ENCODE measurements around the gene ZNF688. TPM values are rescaled to one million over a fixed set of nuclear protein-coding genes. Genes with fewer than 3 reads are reported as not detected.
A peak's percentile ranks its signal among the peaks of the same experiment; 100 is the strongest.
"Not testable (repeated sequence)": the region's sequence is repeated elsewhere in the genome, so short reads cannot be mapped to it uniquely, and the experiment has no call there.

Gene ZNF688
- polyA plus RNA-seq, 3 donors = 14.2 to 19.7 (median 17.7) TPM

- DNase-seq = no peak
These were observed 12.6 kb downstream of the ZNF688 start for GRCh38 chr16:30558789-30559377.

- peak; percentile 98 for DNase-seq
These were observed 13.3 kb downstream of the ZNF688 start, which contains the start of gene ZNF764 for GRCh38 chr16:30557957-30558788. ZNF764 (minus strand) TSS chr16:30558374; CDS start chr16:30558182, 192 bp downstream.

DNA sequence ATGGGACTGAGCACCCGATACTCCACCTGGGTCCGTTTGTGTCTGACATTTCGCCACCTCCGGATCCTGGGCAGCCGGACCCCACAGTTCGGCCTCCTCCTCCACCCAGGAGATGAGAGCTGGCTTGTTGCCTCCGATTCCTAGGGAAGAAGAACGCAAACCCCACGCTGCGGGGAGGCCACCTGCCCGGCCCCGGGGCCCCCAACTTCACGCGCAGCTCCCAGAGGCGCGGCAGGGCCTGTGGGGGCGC is 13.9 kb downstream of the ZNF688 start:
- DNase-seq = no peak

DNA sequence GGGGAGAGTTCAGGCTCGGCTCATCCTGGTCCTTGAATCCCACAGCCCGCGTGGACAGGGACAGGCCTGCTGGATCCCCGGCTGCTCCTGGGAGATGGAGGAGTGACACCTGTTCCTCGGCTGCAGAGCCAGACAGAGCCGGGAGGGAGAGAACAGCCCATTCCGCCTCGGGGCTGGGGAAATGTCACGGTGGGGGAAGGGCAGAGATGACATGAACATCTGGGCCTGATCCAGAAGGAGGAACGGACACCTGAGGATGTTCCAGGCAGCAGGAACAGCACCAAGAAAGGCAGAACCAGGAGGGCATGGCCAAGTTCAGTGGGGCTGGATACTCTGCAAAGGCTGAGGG is 15.4 kb downstream of the ZNF688 start:
- DNase-seq = no peak

DNA sequence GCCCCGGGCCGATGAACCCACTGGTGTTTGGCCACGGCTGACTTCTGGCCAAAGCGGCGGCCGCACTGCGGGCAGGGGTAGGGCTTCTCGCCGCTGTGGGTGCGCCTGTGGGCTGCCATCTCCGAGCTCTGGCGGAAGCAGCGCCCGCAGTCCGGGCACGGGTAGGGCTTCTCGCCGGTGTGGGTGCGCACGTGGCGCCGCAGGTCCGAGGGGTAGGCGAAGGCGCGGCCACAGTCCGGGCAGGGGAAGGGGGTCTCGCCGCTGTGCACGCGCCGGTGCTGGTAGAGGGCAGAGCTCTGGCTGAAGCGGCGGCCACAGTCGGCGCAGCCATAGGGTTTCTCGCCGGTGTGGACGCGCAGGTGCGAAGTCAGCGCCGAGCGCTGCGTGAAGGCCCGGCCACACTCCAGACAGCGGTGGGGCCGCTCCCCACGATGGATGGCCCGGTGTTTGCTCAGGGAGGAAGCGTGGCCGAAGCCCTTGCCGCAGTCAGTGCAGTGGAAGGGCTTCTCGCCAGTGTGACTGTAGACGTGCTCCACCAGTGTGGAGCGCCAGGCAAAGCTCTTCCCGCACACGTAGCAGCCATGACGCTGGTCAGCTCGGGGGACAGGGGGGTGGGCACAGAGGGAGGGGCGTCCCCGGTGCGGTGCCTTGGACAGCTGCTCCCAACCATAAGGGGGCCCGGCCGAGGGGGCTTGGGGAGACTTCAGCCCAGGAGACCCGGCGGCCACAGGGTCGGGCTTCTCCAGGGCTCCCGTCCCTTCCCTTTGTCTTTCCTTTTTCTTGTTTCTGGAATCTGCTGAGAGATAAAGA is 16.0 kb downstream of the ZNF688 start:
- no peak for DNase-seq

- no peak for DNase-seq
These were observed 16.8 kb downstream of the ZNF688 start for GRCh38 chr16:30554557-30555314.

DNA sequence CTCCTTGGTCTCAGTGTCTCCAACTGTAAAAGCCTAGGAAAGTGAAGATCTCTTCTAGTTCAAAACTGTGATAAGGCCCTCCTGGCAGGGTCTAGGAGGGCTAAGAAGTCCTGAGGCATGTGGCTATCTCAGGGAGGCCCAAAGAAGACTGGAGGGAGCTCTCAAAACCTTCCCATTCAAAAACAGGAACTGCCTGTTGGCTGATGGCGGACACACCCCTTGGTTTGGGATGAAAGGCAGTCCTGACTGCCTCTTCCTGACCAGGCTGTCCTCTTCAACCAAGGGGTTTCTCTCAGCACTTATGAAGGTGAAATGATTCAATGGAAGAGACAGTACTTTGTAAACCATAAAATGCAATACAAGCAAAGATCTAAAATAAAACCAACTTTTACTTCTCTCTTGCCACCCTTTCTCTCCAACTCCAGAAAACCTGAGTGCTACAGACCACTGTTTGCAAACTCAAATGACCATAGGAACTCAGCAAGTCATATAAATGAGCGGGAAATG is 18.1 kb downstream of the ZNF688 start:
- DNase-seq = no peak

GRCh38 chr16:30552956-30553355 is 18.6 kb downstream of the ZNF688 start:
- no peak for DNase-seq

- DNase-seq = no peak
These were observed 19.7 kb downstream of the ZNF688 start for GRCh38 chr16:30551781-30552180.

DNA sequence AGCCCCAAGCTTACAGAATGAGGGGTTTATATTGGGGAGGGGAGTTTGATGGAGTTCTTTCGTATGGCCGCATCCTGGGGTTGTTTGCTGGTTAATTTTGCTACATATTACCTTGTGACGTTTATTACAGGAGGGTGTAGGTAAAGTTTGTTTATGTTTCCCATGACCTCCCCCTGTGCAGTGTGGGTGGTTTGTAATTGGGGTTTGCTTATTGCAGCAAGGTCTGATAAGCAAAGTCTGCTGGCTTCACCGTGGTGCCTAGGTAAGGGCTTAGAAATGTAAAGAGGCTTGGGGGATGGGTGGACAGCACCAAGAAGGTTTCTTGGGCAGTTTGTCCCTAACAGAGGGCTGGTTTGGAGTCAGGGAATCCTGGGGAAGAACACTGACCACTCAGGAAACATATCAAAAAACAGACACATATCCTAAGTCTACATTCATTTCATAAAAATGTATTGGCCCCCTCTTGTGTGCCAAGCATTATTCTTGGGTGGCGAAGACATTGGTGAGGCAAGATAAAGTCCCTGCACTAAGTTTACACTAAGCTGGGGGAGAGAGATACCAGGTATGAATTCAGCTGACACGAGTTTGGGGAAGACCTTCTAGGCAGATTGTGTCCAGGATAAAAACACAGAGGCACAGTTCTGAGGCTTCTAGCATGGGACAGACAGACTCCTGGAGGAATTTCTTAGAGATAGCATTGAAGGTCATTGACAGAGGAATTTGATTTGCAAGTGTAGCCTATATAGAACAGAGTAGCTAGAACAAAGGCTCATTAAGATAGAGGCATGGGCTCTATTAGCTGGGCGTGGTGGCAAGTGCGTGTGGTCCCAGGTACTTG is 22.9 kb downstream of the ZNF688 start:
- no peak for DNase-seq

- DNase-seq = no peak
These were observed 25.4 kb downstream of the ZNF688 start for GRCh38 chr16:30546115-30546514.

- no peak for DNase-seq
These were observed 28.4 kb downstream of the ZNF688 start for GRCh38 chr16:30543067-30543466.

DNA sequence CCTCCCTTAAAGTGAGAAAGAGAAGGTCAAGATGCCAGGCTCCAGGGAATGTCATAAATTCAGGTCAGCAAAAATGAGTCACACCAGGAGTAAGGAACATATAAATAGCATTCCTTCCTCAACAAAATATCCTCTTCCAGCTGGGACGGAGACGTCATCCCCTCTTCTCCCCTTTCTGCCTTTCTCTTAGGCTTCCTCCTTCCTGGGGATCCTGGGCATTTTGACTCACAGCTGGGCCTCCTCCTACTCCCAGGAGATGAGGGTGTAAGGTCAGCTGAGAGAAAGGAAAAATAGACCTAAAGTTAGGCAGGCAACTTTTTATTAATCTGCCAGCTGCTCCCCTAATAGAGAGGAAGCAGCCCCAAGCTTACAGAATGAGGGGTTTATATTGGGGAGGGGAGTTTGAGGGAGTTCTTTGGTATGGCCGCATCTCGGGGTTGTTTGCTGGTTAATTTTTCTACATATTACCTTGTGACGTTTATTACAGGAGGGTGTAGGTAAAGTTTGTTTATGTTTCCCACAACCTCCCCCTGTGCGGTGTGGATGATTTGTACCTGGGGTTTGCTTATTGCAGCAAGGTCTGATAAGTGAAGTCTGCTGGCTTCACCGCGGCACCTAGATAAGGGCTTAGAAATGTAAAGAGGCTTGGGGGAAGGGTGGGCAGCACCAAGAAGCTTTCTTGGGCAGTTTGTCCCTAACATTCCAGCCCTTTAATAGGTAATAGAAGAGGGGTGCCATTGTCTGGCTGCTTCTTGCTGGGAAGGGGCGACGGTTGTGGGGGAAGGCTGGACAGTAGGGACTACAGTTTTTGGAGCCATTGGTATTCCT is 29.8 kb downstream of the ZNF688 start:
- no peak for DNase-seq

DNA sequence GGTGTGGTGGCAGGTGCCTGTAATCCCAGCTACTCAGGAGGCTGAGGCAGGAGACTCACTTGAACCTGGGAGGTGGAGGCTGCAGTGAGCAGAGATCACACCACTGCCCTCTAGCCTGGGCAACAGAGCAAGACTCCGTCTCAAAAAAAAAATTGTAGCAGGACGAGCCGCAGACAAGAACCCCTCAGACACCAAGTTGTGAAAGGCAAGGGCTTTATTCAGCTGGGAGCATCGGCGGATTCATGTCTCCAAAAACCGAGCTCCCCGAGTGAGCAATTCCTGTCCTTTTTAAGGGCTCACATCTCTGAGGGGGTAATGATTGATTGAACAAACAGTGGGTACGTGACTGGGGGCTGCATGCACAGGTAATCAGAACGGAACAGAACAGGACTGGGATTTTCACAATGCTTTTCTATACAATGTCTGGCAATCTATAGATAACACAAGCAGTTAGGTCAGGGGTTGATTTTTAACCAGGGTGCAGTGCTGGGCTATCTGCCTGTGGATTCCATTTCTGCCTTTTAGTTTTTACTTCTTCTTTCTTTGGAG is 30.5 kb downstream of the ZNF688 start:
- not testable (repeated sequence) for DNase-seq

GRCh38 chr16:30539986-30540526 is 31.5 kb downstream of the ZNF688 start:
- not testable (repeated sequence) for DNase-seq

DNA sequence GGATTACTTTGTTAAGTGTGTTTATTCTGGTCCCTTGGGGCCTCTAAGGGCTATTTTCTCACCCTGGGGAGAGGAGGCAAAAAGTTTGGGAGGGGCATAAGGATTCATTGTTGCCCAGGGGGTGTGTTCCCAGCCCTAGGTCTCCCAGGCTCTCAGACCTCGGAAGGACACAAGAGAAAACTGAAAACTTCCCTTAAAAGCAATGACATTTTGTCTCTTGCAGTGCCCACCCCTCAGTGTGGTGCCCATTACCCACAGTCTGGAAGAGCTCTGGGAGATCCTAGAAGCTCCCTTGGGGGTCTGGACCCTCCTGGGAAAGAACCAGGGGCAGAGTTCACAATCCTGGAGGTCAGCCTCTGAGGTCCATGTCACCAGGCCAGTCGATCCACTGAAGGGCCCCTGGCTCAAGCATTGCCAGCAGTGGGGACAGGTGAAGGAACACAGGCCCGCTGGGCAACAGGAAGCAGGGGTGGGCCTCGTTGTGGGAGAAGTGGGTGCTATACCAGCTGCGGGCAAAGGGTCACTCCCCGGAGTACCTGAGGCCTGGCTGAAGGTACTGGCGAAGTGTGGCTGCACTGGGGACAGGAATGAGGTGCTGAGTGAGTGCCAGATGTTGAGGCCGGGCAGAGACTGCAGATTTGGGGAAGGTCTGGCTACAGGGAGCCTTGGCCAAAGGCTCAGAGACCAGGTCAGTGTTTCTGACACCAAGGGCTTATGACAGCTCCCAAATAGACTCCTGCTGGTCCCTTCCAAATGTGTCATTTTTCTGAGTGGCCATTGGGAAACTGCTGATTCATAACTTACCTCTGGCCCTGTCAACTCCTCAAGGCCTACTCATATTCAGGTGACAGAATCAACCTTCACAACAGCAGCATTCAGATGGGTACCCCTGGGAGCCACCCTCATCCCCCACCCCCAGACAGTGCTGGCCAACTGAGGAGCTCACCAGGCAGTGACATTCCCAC is 32.2 kb downstream of the ZNF688 start:
- no peak for DNase-seq

DNA sequence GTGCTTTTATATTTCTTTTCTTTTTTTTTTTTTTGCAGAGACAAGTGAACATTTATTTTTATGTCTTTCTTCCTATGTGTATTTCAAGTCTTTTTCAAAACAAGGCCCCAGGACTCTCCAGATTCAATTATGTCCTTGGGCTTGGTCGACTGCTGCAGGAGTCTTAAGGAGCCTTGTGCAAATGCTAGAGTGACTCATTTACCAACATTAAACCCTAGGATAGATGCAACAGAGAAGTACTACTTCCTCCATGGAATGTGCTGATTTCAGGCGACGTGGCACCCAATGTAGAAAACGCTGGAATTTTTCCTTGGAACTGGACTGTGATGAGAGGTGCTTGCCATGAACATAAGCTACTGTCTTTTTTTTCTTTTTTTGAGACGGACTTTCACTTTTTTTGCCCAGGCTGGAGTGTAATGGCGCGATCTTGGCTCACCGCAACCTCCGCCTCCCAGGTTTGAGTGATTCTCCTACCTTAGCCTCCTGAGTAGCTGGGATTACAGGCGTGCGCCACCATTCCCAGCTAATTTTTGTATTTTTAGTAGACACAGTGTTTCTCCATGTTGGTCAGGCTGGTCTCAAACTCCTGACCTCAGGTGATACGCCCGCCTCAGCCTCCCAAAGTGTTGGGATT is 35.0 kb downstream of the ZNF688 start:
- DNase-seq = not testable (repeated sequence)

DNA sequence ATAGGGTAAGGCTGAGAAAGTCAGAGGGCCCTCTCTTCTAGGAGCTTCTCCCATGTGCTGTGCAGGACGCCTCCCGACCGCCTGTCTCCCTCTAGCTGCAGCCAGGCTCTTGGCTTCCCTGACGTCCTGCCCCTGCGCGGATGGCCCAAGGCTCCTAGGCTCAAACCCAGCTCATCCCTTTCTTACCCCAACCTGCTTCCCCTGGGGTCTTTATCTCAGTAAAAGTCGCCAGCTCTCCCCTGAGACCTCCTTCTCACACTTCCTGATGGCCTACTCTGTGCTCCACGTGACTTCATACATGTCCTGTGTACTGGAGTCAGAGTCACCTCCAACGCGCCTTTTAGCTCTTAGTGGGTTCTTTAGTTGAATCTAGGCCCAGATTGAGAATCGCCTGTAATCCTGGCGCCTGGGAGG is 35.7 kb downstream of the ZNF688 start:
- peak; percentile 70 for DNase-seq
